Lower leg skin (tissue), 3 donors: Measurements from ENCODE around the gene TBX20.

Experiments used
- CTCF ChIP-seq, 3 donors: fragments of 450-650 bp; IDR thresholded peaks; one replicate each; pipeline ENCODE4 v1.5.1; 2016; ENCODE audit warnings: antibody characterized with exemption in 3 of 3, mild to moderate bottlenecking in 3 of 3, moderate library complexity in 2 of 3
- POLR2A ChIP-seq, 2 donors: fragments of 450-650 bp; IDR thresholded peaks; one replicate each; pipeline ENCODE4 v1.6.1; 2016 to 2017; ENCODE audit warnings: antibody characterized with exemption in 2 of 2, mild to moderate bottlenecking in 1 of 2, moderate library complexity in 1 of 2

- TF ChIP-seq CTCF (IDR thresholded peaks at IDR 0.05) = no peak
- no peak for TF ChIP-seq POLR2A (IDR thresholded peaks at IDR 0.05)
Observed at GRCh38 chr7:35256256-35257175, 2.6 kb upstream of the TBX20 start.
